ENCODE results near the gene MRPL12. TPM values are rescaled to one million over a fixed set of nuclear protein-coding genes. Genes with fewer than 3 reads are reported as not detected.

The MRPL12 gene
- total RNA-seq, 2 experiments from 2014 or later: 55.1 to 59.2 TPM

GRCh38 chr17:81685108-81685507 lies 18.1 kb upstream of the MRPL12 start:
- Mint-ChIP-seq H3K27ac (peak overlapping the region; percentile 9), H3K36me3 (peaks cover 15% of the 10 kb centered on the region), H3K9me3 (no peaks in the 10 kb centered on the region), H3K27me3 (no peaks in the 10 kb centered on the region), H3K4me1 (peaks cover 24% of the 10 kb centered on the region), H3K4me3 (peak overlapping the region; percentile 98)
- POLR2A ChIA-PET: interaction anchor here (1.2 to 4.5 kb wide), 5 partner anchors 9 to 172 kb away, joined by 3 to 69 read pairs (median 15); partner anchors contain the start of genes ACTG1, CCDC137, MRPL12 and OXLD1
- DNase-seq (no peak), ATAC-seq (ENCODE audit: low read depth) (no peak)

GRCh38 chr17:81686614-81687013 lies 16.6 kb upstream of the MRPL12 start:
- no peaks in the 10 kb centered on the region for H3K9me3 Mint-ChIP-seq
- no peaks in the 10 kb centered on the region for H3K27me3 Mint-ChIP-seq
- peaks cover 16% of the 10 kb centered on the region for H3K36me3 Mint-ChIP-seq
- ATAC-seq (ENCODE audit: low read depth) (no peak), DNase-seq (no peak)
- no peak overlapping the region for H3K27ac Mint-ChIP-seq
- POLR2A ChIA-PET: no interaction called here
- H3K4me1 Mint-ChIP-seq: peaks cover 24% of the 10 kb centered on the region
- H3K4me3 Mint-ChIP-seq: no peak overlapping the region

- Mint-ChIP-seq H3K4me3 (no peak overlapping the region), H3K36me3 (peaks cover 18% of the 10 kb centered on the region), H3K4me1 (peaks cover 17% of the 10 kb centered on the region), H3K9me3 (no peaks in the 10 kb centered on the region), H3K27me3 (no peaks in the 10 kb centered on the region), H3K27ac (peak overlapping the region; percentile 30)
- POLR2A ChIA-PET: no interaction called here
- ATAC-seq (ENCODE audit: low read depth) (no peak), DNase-seq (no peak)
Measured at GRCh38 chr17:81687770-81688541, 15.2 kb upstream of the MRPL12 start.

- Mint-ChIP-seq H3K36me3 (peaks cover 18% of the 10 kb centered on the region), H3K4me3 (no peak overlapping the region), H3K9me3 (no peaks in the 10 kb centered on the region), H3K27me3 (no peaks in the 10 kb centered on the region), H3K4me1 (peaks cover 17% of the 10 kb centered on the region), H3K27ac (no peak overlapping the region)
- DNase-seq: no peak
- POLR2A ChIA-PET: no interaction called here
- no peak for ATAC-seq (ENCODE audit: low read depth)
Measured at GRCh38 chr17:81688616-81689015, 14.6 kb upstream of the MRPL12 start.

GRCh38 chr17:81690066-81690465 lies 13.1 kb upstream of the MRPL12 start:
- Mint-ChIP-seq H3K4me3 (no peak overlapping the region), H3K27ac (no peak overlapping the region), H3K36me3 (peaks cover 17% of the 10 kb centered on the region), H3K4me1 (peaks cover 10% of the 10 kb centered on the region), H3K9me3 (no peaks in the 10 kb centered on the region), H3K27me3 (no peaks in the 10 kb centered on the region)
- no peak for ATAC-seq (ENCODE audit: low read depth)
- DNase-seq: no peak
- POLR2A ChIA-PET: no interaction called here

- H3K4me1 Mint-ChIP-seq: peaks cover 5% of the 10 kb centered on the region
- DNase-seq (no peak), ATAC-seq (ENCODE audit: low read depth) (no peak)
- no peak overlapping the region for H3K27ac Mint-ChIP-seq
- no peak overlapping the region for H3K4me3 Mint-ChIP-seq
- no peaks in the 10 kb centered on the region for H3K9me3 Mint-ChIP-seq
- H3K36me3 Mint-ChIP-seq: peaks cover 17% of the 10 kb centered on the region
- POLR2A ChIA-PET: no interaction called here
- no peaks in the 10 kb centered on the region for H3K27me3 Mint-ChIP-seq
Measured at GRCh38 chr17:81690549-81690948, 12.6 kb upstream of the MRPL12 start.

GRCh38 chr17:81691196-81691595 lies 12.0 kb upstream of the MRPL12 start:
- ATAC-seq (ENCODE audit: low read depth) (no peak), DNase-seq (no peak)
- Mint-ChIP-seq H3K4me3 (no peak overlapping the region), H3K36me3 (peaks cover 16% of the 10 kb centered on the region), H3K27me3 (no peaks in the 10 kb centered on the region), H3K4me1 (peaks cover 2% of the 10 kb centered on the region), H3K27ac (no peak overlapping the region), H3K9me3 (no peaks in the 10 kb centered on the region)
- POLR2A ChIA-PET: interaction anchor here (0.6 kb wide), 1 partner anchor 1418 kb away, joined by 4 read pairs; no protein-coding TSS in a partner anchor

GRCh38 chr17:81691608-81692007 lies 11.6 kb upstream of the MRPL12 start:
- no peak for ATAC-seq (ENCODE audit: low read depth)
- Mint-ChIP-seq H3K4me3 (no peak overlapping the region), H3K27ac (no peak overlapping the region), H3K36me3 (peaks cover 14% of the 10 kb centered on the region), H3K27me3 (no peaks in the 10 kb centered on the region), H3K4me1 (peaks cover 2% of the 10 kb centered on the region), H3K9me3 (no peaks in the 10 kb centered on the region)
- DNase-seq: no peak
- POLR2A ChIA-PET: interaction anchor here (0.6 kb wide), 1 partner anchor 1418 kb away, joined by 4 read pairs; no protein-coding TSS in a partner anchor

- ATAC-seq (ENCODE audit: low read depth): no peak
- no peak overlapping the region for H3K27ac Mint-ChIP-seq
- peaks cover 13% of the 10 kb centered on the region for H3K36me3 Mint-ChIP-seq
Measured at GRCh38 chr17:81693509-81694210, 9.5 kb upstream of the MRPL12 start.

GRCh38 chr17:81694810-81695209 lies 8.4 kb upstream of the MRPL12 start:
- DNase-seq (no peak), ATAC-seq (ENCODE audit: low read depth) (no peak)
- peaks cover 5% of the 10 kb centered on the region for H3K4me1 Mint-ChIP-seq
- no peaks in the 10 kb centered on the region for H3K27me3 Mint-ChIP-seq
- no peaks in the 10 kb centered on the region for H3K9me3 Mint-ChIP-seq
- H3K36me3 Mint-ChIP-seq: peaks cover 16% of the 10 kb centered on the region
- no peak overlapping the region for H3K27ac Mint-ChIP-seq
- no peak overlapping the region for H3K4me3 Mint-ChIP-seq
- POLR2A ChIA-PET: interaction anchor here (1.1 kb wide), 1 partner anchor 29 kb away, joined by 4 read pairs; no protein-coding TSS in a partner anchor

More at GRCh38 chr17:81693509-81694210, 9.5 kb upstream of the MRPL12 start:
- peaks cover 2% of the 10 kb centered on the region for H3K4me1 Mint-ChIP-seq
- H3K4me3 Mint-ChIP-seq: no peak overlapping the region
- no peak for DNase-seq
- H3K9me3 Mint-ChIP-seq: no peaks in the 10 kb centered on the region
- POLR2A ChIA-PET: interaction anchor here (1.0 to 1.2 kb wide), 2 partner anchors 9 kb away, joined by 3 read pairs; partner anchors contain the start of gene MRPL12
- no peaks in the 10 kb centered on the region for H3K27me3 Mint-ChIP-seq

- H3K36me3 Mint-ChIP-seq: peaks cover 12% of the 10 kb centered on the region
- POLR2A ChIA-PET: interaction anchor here (0.8 to 1.3 kb wide), 3 partner anchors 12 to 30 kb away, joined by 4 read pairs; partner anchors contain the start of genes ARL16 and HGS
- H3K4me1 Mint-ChIP-seq: peaks cover 5% of the 10 kb centered on the region
- no peak for DNase-seq
- H3K27me3 Mint-ChIP-seq: no peaks in the 10 kb centered on the region
- H3K4me3 Mint-ChIP-seq: no peak overlapping the region
- no peak overlapping the region for H3K27ac Mint-ChIP-seq
- no peaks in the 10 kb centered on the region for H3K9me3 Mint-ChIP-seq
- ATAC-seq (ENCODE audit: low read depth): no peak
Measured at GRCh38 chr17:81695211-81695610, 8.0 kb upstream of the MRPL12 start.

GRCh38 chr17:81695801-81696200 lies 7.4 kb upstream of the MRPL12 start:
- DNase-seq (no peak), ATAC-seq (ENCODE audit: low read depth) (no peak)
- POLR2A ChIA-PET: interaction anchor here (0.8 to 1.3 kb wide), 3 partner anchors 12 to 30 kb away, joined by 4 read pairs; partner anchors contain the start of genes ARL16 and HGS
- peaks cover 6% of the 10 kb centered on the region for H3K4me1 Mint-ChIP-seq
- H3K9me3 Mint-ChIP-seq: no peaks in the 10 kb centered on the region
- H3K27me3 Mint-ChIP-seq: no peaks in the 10 kb centered on the region
- peaks cover 12% of the 10 kb centered on the region for H3K36me3 Mint-ChIP-seq
- no peak overlapping the region for H3K4me3 Mint-ChIP-seq
- no peak overlapping the region for H3K27ac Mint-ChIP-seq

- no peaks in the 10 kb centered on the region for H3K9me3 Mint-ChIP-seq
- peaks cover 14% of the 10 kb centered on the region for H3K36me3 Mint-ChIP-seq
- peaks cover 9% of the 10 kb centered on the region for H3K4me1 Mint-ChIP-seq
- H3K4me3 Mint-ChIP-seq: no peak overlapping the region
- no peak for ATAC-seq (ENCODE audit: low read depth)
- POLR2A ChIA-PET: interaction anchor here (1.3 kb wide), 1 partner anchor 13 kb away, joined by 4 read pairs; the partner anchor contains the start of genes ARL16 and HGS
- H3K27ac Mint-ChIP-seq: no peak overlapping the region
- H3K27me3 Mint-ChIP-seq: no peaks in the 10 kb centered on the region
- DNase-seq: no peak
Measured at GRCh38 chr17:81696218-81696941, 6.8 kb upstream of the MRPL12 start.
